ENCODE results near the gene DGKE. TPM values are rescaled to one million over a fixed set of nuclear protein-coding genes. Genes with fewer than 3 reads are reported as not detected.

DGKE gene
- total and polyA plus RNA-seq, 2 donors from 2014 or later, result 1.9 to 8.7 TPM

DNA sequence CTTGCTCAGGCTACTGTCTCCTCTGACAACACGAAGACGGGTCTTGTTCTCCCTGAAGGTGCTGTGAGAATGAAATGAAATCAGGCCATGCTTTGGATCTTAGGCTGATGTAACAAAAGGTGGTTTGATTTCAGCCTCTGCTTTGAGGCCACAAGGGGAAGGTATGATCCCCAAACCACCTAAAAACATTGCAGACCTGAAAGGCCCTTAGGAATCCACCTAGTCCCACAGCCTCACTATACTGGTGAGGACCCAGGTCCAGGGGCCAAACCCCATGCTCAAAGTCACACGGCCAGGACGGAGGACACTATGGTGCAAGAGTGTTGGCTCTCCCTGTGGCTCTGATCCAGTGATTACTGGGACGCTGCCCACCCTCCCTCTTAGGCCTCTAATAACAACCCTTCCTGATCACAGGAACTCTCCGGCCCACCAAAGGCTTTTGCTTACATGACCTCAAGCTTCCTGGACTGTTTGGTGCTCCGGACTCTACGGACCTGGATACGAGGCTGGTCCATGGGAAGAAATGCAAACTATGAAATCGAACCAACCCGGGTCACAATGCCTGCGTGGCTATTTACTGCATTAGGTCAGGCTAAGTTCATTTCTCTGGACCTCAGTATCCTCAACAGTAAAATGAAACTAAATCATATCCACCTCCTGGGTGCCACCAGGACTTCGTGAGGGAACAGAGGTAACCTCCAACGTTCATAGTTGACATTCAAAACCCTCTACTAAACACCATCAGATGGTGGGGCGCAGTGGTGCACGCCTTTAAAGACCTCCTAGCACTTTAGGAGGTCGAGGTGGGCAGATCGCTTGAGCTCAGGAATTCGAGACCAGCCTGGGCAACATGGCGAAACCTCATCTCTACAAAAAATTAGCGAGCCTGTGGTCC, 78.4 kb downstream of the DGKE start:
- Histone ChIP-seq H3K27ac (ENCODE audit: low read depth in 2 of 2, low read length in 2 of 2) (peak overlapping the region in 1 of 2 donors; percentile 45), H3K9ac (ENCODE audit: low read length in 3 of 3) (peak overlapping the region in 2 of 3 donors; percentile 92 to 97), H3K36me3 (ENCODE audit: control insufficient read depth in 2 of 3, insufficient read depth in 3 of 3, low read length in 3 of 3) (peaks cover 0 to 9% (median 0%) of the 10 kb centered on the region in 3 donors), H3K4me3 (ENCODE audit: low read length in 3 of 3) (peak overlapping the region in 2 of 3 donors; percentile 93 to 94), H3K4me1 (ENCODE audit: control insufficient read depth in 2 of 3, insufficient read depth in 2 of 3, low read depth in 1 of 3, low read length in 3 of 3) (peaks cover 0 to 26% (median 12%) of the 10 kb centered on the region in 3 donors), H3K9me3 (ENCODE audit: control insufficient read depth in 2 of 3, insufficient read depth in 1 of 3, low read length in 3 of 3) (no peaks in the 10 kb centered on the region), H3K27me3 (ENCODE audit: control insufficient read depth, insufficient read depth, low read length) (no peaks in the 10 kb centered on the region)
- DNase-seq (no peak), FAIRE-seq (no peak)
- TF ChIP-seq, protein P1, sequence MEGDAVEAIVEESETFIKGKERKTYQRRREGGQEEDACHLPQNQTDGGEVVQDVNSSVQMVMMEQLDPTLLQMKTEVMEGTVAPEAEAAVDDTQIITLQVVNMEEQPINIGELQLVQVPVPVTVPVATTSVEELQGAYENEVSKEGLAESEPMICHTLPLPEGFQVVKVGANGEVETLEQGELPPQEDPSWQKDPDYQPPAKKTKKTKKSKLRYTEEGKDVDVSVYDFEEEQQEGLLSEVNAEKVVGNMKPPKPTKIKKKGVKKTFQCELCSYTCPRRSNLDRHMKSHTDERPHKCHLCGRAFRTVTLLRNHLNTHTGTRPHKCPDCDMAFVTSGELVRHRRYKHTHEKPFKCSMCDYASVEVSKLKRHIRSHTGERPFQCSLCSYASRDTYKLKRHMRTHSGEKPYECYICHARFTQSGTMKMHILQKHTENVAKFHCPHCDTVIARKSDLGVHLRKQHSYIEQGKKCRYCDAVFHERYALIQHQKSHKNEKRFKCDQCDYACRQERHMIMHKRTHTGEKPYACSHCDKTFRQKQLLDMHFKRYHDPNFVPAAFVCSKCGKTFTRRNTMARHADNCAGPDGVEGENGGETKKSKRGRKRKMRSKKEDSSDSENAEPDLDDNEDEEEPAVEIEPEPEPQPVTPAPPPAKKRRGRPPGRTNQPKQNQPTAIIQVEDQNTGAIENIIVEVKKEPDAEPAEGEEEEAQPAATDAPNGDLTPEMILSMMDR (IDR thresholded peaks at IDR 0.05; ENCODE audit: borderline replicate concordance, extremely low read depth, insufficient read depth), result no peak
- intact Hi-C loops (cut with DNase I), result no loop called here

DNA sequence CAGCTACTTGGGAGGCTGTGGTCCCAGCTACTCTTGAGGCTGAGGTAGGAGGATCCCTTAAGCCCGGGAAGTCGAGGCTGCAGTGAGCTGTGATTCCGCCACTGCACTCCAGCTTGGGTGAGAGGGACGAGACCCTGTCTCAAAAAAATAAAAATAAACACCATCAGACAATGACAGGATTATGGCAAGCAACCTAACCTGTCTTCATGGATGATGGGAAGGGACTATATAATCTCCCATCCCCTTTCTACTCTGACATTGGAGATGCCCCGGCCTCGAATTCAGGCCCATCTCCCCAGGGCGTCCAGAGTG, 79.0 kb downstream of the DGKE start:
- intact Hi-C loops (cut with DNase I), result no loop called here
- no peak for DNase-seq
- no peaks in the 10 kb centered on the region for H3K9me3 ChIP-seq (ENCODE audit: control insufficient read depth in 2 of 3, insufficient read depth in 1 of 3, low read length in 3 of 3)
- H3K9ac ChIP-seq (ENCODE audit: low read length in 3 of 3), result peak overlapping the region in 2 of 3 donors; percentile 92 to 97
- peaks cover 0 to 4% (median 0%) of the 10 kb centered on the region in 3 donors for H3K36me3 ChIP-seq (ENCODE audit: control insufficient read depth in 2 of 3, insufficient read depth in 3 of 3, low read length in 3 of 3)
- TF ChIP-seq, protein P1 (IDR thresholded peaks at IDR 0.05; ENCODE audit: borderline replicate concordance, extremely low read depth, insufficient read depth), result no peak
- H3K4me3 ChIP-seq (ENCODE audit: low read length in 3 of 3), result peak overlapping the region in 2 of 3 donors; percentile 93 to 94
- no peak for FAIRE-seq
- peaks cover 0 to 26% (median 12%) of the 10 kb centered on the region in 3 donors for H3K4me1 ChIP-seq (ENCODE audit: control insufficient read depth in 2 of 3, insufficient read depth in 2 of 3, low read depth in 1 of 3, low read length in 3 of 3)
- H3K27me3 ChIP-seq (ENCODE audit: control insufficient read depth, insufficient read depth, low read length), result no peaks in the 10 kb centered on the region
- H3K27ac ChIP-seq (ENCODE audit: low read depth in 2 of 2, low read length in 2 of 2), result peak overlapping the region; percentile 90 to 93

DNA sequence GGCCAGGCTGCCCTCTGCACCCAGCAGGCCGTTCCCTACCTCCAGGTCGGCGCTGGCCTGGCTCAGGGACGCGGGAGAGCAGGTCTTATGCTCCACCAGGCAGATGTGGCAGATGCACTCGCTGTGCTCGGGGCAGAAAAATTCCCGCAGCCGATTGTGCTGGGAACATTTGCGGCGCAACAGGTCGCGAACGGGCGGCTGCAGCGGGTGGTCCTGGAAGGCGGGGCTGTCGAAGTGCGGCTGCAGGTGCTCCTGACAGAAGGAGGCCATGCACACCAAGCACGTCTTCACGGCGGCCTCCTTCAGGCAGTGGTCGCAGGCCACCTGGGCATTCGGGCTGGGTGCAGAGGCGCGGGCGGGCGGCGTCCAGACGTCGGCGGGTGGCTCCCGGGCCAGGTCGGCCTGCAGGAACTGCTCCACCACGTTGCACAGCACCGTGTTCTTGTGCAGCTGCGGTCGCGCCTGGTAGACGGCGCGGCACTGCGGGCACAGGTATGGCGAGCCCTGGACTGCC, 79.5 kb downstream of the DGKE start:
- intact Hi-C loops (cut with DNase I), result no loop called here
- no peaks in the 10 kb centered on the region for H3K27me3 ChIP-seq (ENCODE audit: control insufficient read depth, insufficient read depth, low read length)
- no peaks in the 10 kb centered on the region for H3K9me3 ChIP-seq (ENCODE audit: control insufficient read depth in 2 of 3, insufficient read depth in 1 of 3, low read length in 3 of 3)
- H3K4me1 ChIP-seq (ENCODE audit: control insufficient read depth in 2 of 3, insufficient read depth in 2 of 3, low read depth in 1 of 3, low read length in 3 of 3), result peaks cover 0 to 26% (median 12%) of the 10 kb centered on the region in 3 donors
- DNase-seq (peak in 1 of 5 donors; percentile 79), FAIRE-seq (no peak)
- peak overlapping the region; percentile 90 to 93 for H3K27ac ChIP-seq (ENCODE audit: low read depth in 2 of 2, low read length in 2 of 2)
- H3K4me3 ChIP-seq (ENCODE audit: low read length in 3 of 3), result peak overlapping the region; percentile 82 to 94 (median 93)
- peak overlapping the region; percentile 52 to 97 (median 92) for H3K9ac ChIP-seq (ENCODE audit: low read length in 3 of 3)
- no peaks in the 10 kb centered on the region for H3K36me3 ChIP-seq (ENCODE audit: control insufficient read depth in 2 of 3, insufficient read depth in 3 of 3, low read length in 3 of 3)
- TF ChIP-seq, protein P1 (IDR thresholded peaks at IDR 0.05; ENCODE audit: borderline replicate concordance, extremely low read depth, insufficient read depth), result no peak
